Lung (tissue), 12 donors: ENCODE data around the gene EGFL8. TPM values are rescaled to one million over a fixed set of nuclear protein-coding genes. Genes with fewer than 3 reads are reported as not detected.

Experiments used
- ATAC-seq: fragments of 200-7000 bp; cut with Tn5 transposase; one replicate; pipeline ENCODE4 v1.9.1; 2020; ENCODE audit warnings: moderate number of reproducible peaks; ENCODE audit not compliant: insufficient read depth, low FRiP score
- DNase-seq, 3 donors: peaks; one replicate each; pipeline ENCODE4 v3.0.0-alpha.2; 2013 to 2017
- H3K27ac ChIP-seq, 2 donors: one replicate each; pipeline ENCODE4 v1.5.1; 2013; ENCODE audit warnings: mild to moderate bottlenecking in 2 of 2, moderate library complexity in 2 of 2, control low read depth in 1 of 2, inconsistent platforms in 1 of 2, low read depth in 1 of 2, low read length in 1 of 2
- H3K27me3 ChIP-seq, 3 donors: one replicate each; pipeline ENCODE4 v1.5.1; 2013; ENCODE audit warnings: low read length in 2 of 3; ENCODE audit not compliant: control insufficient read depth in 3 of 3, insufficient read depth in 3 of 3
- H3K36me3 ChIP-seq, 4 donors: one replicate each; pipeline ENCODE4 v1.5.1; 2013; ENCODE audit warnings: low read length in 4 of 4, mild to moderate bottlenecking in 1 of 4, moderate library complexity in 1 of 4; ENCODE audit not compliant: control insufficient read depth in 4 of 4, insufficient read depth in 4 of 4
- H3K4me1 ChIP-seq, 5 donors: one replicate each; pipeline ENCODE4 v1.5.1; 2013; ENCODE audit warnings: low read length in 5 of 5, mild to moderate bottlenecking in 2 of 5, moderate library complexity in 1 of 5; ENCODE audit not compliant: control insufficient read depth in 5 of 5, insufficient read depth in 5 of 5
- H3K4me3 ChIP-seq: one replicate; pipeline ENCODE4 v1.5.1; 2013; ENCODE audit warnings: mild to moderate bottlenecking, control low read depth, moderate library complexity
- H3K9ac ChIP-seq, 2 donors: one replicate each; pipeline ENCODE4 v1.5.1; 2013; ENCODE audit warnings: low read length in 2 of 2, control low read depth in 1 of 2; ENCODE audit not compliant: insufficient read depth in 1 of 2
- H3K9me3 ChIP-seq, 4 donors: one replicate each; pipeline ENCODE4 v1.5.1; 2013; ENCODE audit warnings: low read length in 3 of 4, mild to moderate bottlenecking in 1 of 4, moderate library complexity in 1 of 4; ENCODE audit not compliant: control insufficient read depth in 4 of 4, insufficient read depth in 3 of 4
- WGBS, 2 donors: extraction: QIAGEN DNeasy Blood & Tissue Kit; methylation state at CpG; one replicate each; pipeline ENCODE4 v1.1.7; 2013; 5-methylcytosine and 5-hydroxymethylcytosine counted together
- polyA plus RNA-seq, 2 donors: library from polyadenylated mRNA; stranded (reverse); fragments of 200-250 nt; gene quantifications; one replicate each; pipeline ENCODE4 v1.2.1, GENCODE V29; 2013
- total RNA-seq, 2 donors: library from RNA; depleted of rRNA in 1 of 2; stranded (reverse); fragments of >200 nt in 1 of 2; gene quantifications; one replicate each; pipeline ENCODE4 v1.2.1, GENCODE V29; 2014 to 2021
- TF ChIP-seq, protein P1 (sequence below): IDR thresholded peaks from 2 replicates; pipeline ENCODE4 v1.5.1; 2012; ENCODE audit warnings: mild to moderate bottlenecking; ENCODE audit errors: control extremely low read depth, extremely low read depth
- donor health status: control.
- donor health status: control.
- donor health status: Bipolar disorder and iron deficiency.
- donor health status: healthy.
- donor health status: DM: yes; HTN: yes; CAD: no.

The EGFL8 gene
- total and polyA plus RNA-seq, 4 donors: 3.8 to 10.9 (median 10.0) TPM

DNA sequence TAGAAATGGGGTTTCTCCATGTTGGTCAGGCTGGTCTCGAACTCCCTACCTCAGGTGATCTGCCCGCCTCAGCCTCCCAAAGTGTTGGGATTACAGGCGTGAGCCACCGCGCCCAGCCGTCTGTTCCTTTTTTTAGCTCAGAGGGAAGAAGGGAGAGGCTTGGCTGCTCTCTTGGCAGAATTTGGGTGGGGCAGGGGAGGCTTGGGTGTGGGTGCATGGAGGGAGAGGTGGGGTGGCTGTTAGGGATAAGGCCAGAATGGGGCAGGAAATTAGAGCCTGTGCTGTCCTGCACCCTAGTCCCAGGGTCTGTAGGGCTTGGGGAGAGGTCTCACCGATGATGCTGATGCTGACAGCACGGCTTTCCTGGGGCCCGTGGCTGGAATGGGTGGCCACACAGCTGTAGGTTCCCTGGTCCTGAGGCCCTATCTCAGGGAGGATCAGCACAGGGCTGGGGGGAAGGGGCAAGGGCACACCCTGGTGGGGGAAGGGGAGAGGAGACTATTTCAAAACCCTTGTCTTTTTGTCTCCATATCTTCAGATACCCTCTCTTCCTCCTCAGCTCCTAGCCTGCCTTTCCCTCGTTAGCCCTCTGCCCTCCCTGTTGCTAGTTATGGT, 17.6 kb downstream of the EGFL8 start:
- Histone ChIP-seq H3K27me3 (no peaks in the 10 kb centered on the region), H3K36me3 (peaks cover 0 to 26% (median 17%) of the 10 kb centered on the region in 4 donors), H3K4me3 (no peak overlapping the region), H3K4me1 (peaks cover under 1 to 37% (median 15%) of the 10 kb centered on the region in 5 donors), H3K9me3 (no peaks in the 10 kb centered on the region), H3K9ac (no peak overlapping the region), H3K27ac (peak overlapping the region in 1 of 2 donors; percentile 28)
- TF ChIP-seq, protein P1, sequence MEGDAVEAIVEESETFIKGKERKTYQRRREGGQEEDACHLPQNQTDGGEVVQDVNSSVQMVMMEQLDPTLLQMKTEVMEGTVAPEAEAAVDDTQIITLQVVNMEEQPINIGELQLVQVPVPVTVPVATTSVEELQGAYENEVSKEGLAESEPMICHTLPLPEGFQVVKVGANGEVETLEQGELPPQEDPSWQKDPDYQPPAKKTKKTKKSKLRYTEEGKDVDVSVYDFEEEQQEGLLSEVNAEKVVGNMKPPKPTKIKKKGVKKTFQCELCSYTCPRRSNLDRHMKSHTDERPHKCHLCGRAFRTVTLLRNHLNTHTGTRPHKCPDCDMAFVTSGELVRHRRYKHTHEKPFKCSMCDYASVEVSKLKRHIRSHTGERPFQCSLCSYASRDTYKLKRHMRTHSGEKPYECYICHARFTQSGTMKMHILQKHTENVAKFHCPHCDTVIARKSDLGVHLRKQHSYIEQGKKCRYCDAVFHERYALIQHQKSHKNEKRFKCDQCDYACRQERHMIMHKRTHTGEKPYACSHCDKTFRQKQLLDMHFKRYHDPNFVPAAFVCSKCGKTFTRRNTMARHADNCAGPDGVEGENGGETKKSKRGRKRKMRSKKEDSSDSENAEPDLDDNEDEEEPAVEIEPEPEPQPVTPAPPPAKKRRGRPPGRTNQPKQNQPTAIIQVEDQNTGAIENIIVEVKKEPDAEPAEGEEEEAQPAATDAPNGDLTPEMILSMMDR: no peak
- DNase-seq (no peak), ATAC-seq (no peak)
- WGBS, 2 donors: 72 to 84% methylated on average over 10 of the region's 10 CpGs

DNA sequence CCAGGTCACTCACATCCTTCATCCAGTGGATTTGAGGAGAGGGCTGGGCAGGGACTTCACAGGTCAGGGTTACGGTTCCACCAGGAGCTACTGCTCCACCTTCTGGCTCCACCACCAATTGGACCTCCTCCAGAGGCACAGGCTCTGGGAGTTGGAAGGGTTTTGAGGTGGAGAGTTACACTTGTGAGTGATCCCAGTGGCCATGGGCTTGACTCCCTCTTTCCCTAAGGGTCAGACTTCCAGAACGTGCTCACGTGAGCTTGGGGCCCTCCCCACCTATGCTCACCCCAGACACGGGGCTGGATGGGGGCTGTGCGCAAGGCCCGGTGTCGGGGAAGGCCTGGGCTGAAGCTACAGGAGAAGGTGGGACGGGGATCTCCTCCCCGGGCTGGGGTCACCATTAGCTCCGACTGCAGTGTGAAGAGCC, 18.2 kb downstream of the EGFL8 start:
- H3K4me3 ChIP-seq: no peak overlapping the region
- H3K27ac ChIP-seq: peak overlapping the region in 1 of 2 donors; percentile 28
- peaks cover 0 to 32% (median 19%) of the 10 kb centered on the region in 5 donors for H3K4me1 ChIP-seq
- H3K9me3 ChIP-seq: no peaks in the 10 kb centered on the region
- no peak overlapping the region for H3K9ac ChIP-seq
- H3K27me3 ChIP-seq: no peaks in the 10 kb centered on the region
- 88 to 89% methylated on average over 10 of the region's 10 CpGs for WGBS, 2 donors
- TF ChIP-seq, protein P1: no peak
- no peak for DNase-seq
- peaks cover 0 to 31% (median 22%) of the 10 kb centered on the region in 4 donors for H3K36me3 ChIP-seq
- ATAC-seq: no peak

DNA sequence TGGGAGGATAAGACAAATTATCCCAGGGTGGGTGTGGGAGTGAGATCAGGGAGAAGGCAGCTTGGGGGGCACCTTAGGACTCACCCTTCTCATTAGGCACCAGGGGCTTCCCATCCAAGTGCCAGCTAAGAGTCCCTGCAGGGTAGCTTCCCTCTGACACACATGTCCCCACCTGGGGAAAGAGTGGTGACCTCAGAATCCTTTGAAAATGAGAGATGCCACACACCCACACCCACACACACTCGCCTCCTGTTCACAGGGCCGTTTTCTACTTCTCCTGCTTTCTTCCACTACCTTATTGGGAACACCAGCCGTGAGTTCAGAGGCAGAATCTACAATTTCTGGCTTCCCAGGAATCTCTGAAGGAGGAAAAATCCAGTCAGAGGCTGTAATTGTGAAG, 18.6 kb downstream of the EGFL8 start:
- no peak overlapping the region for H3K4me3 ChIP-seq
- H3K27ac ChIP-seq: peak overlapping the region; percentile 30 to 83
- no peaks in the 10 kb centered on the region for H3K27me3 ChIP-seq
- no peaks in the 10 kb centered on the region for H3K9me3 ChIP-seq
- 79 to 85% methylated on average over 3 of the region's 3 CpGs for WGBS, 2 donors
- H3K9ac ChIP-seq: no peak overlapping the region
- peaks cover 0 to 37% (median 22%) of the 10 kb centered on the region in 5 donors for H3K4me1 ChIP-seq
- DNase-seq (no peak), ATAC-seq (no peak)
- peaks cover 0 to 34% (median 25%) of the 10 kb centered on the region in 4 donors for H3K36me3 ChIP-seq
- TF ChIP-seq, protein P1: no peak
